Measurements from ENCODE around the gene ASB13. TPM values are rescaled to one million over a fixed set of nuclear protein-coding genes. Genes with fewer than 3 reads are reported as not detected.

Gene ASB13
- total and polyA plus RNA-seq, 5 experiments from 2014 or later: 11.5 to 23.9 (median 18.5) TPM

GRCh38 chr10:5617521-5617920 is 48.9 kb downstream of the ASB13 start:
- Mint-ChIP-seq H3K9me3 (no peaks in the 10 kb centered on the region), H3K27me3 (peaks cover 0 to 1% (median 0%) of the 10 kb centered on the region in 5 donors), H3K36me3 (no peaks in the 10 kb centered on the region), H3K4me1 (peaks cover 0 to 5% (median 2%) of the 10 kb centered on the region in 4 donors), H3K27ac (peak overlapping the region in 2 of 10 donors; percentile 53 to 57), H3K4me3 (no peak overlapping the region)
- ATAC-seq (no peak), DNase-seq (no peak)
- POLR2A ChIA-PET: no interaction called here

- DNase-seq (no peak), ATAC-seq (no peak)
- Mint-ChIP-seq H3K27ac (no peak overlapping the region), H3K9me3 (no peaks in the 10 kb centered on the region), H3K27me3 (peaks cover 0 to 1% (median 0%) of the 10 kb centered on the region in 5 donors), H3K36me3 (no peaks in the 10 kb centered on the region), H3K4me3 (no peak overlapping the region), H3K4me1 (peaks cover 0 to 3% (median 1%) of the 10 kb centered on the region in 4 donors)
- POLR2A ChIA-PET: no interaction called here
Observed at GRCh38 chr10:5616836-5617235, 49.6 kb downstream of the ASB13 start.

GRCh38 chr10:5616046-5616445 is 50.3 kb downstream of the ASB13 start:
- POLR2A ChIA-PET: interaction anchor here (0.6 kb wide), 1 partner anchor 326 kb away, joined by 3 read pairs; no protein-coding TSS in a partner anchor
- H3K27me3 Mint-ChIP-seq: peaks cover 0 to 1% (median 0%) of the 10 kb centered on the region in 5 donors
- H3K36me3 Mint-ChIP-seq: no peaks in the 10 kb centered on the region
- no peaks in the 10 kb centered on the region for H3K9me3 Mint-ChIP-seq
- DNase-seq: no peak
- no peak overlapping the region for H3K4me3 Mint-ChIP-seq
- ATAC-seq: no peak
- peaks cover 0 to 3% (median 0%) of the 10 kb centered on the region in 4 donors for H3K4me1 Mint-ChIP-seq
- H3K27ac Mint-ChIP-seq: no peak overlapping the region

- H3K27me3 Mint-ChIP-seq: peaks cover 0 to 1% (median 0%) of the 10 kb centered on the region in 5 donors
- ATAC-seq: no peak
- no peaks in the 10 kb centered on the region for H3K36me3 Mint-ChIP-seq
- POLR2A ChIA-PET: interaction anchor here (0.6 kb wide), 1 partner anchor 325 kb away, joined by 3 read pairs; no protein-coding TSS in a partner anchor
- DNase-seq: no peak
- H3K4me1 Mint-ChIP-seq: peaks cover 0 to 3% (median 0%) of the 10 kb centered on the region in 4 donors
- H3K27ac Mint-ChIP-seq: no peak overlapping the region
- no peak overlapping the region for H3K4me3 Mint-ChIP-seq
- no peaks in the 10 kb centered on the region for H3K9me3 Mint-ChIP-seq
Observed at GRCh38 chr10:5615316-5615715, 51.1 kb downstream of the ASB13 start.

- POLR2A ChIA-PET: no interaction called here
- H3K4me3 Mint-ChIP-seq: no peak overlapping the region
- DNase-seq: no peak
- H3K27me3 Mint-ChIP-seq: peaks cover 0 to 1% (median 0%) of the 10 kb centered on the region in 5 donors
- no peak for ATAC-seq
- peaks cover 0 to 3% (median 0%) of the 10 kb centered on the region in 4 donors for H3K4me1 Mint-ChIP-seq
- H3K9me3 Mint-ChIP-seq: no peaks in the 10 kb centered on the region
- no peak overlapping the region for H3K27ac Mint-ChIP-seq
- no peaks in the 10 kb centered on the region for H3K36me3 Mint-ChIP-seq
Observed at GRCh38 chr10:5614155-5614721, 52.2 kb downstream of the ASB13 start.

- no peak for ATAC-seq
- Mint-ChIP-seq H3K9me3 (no peaks in the 10 kb centered on the region), H3K36me3 (no peaks in the 10 kb centered on the region), H3K27me3 (peaks cover 0 to 1% (median 0%) of the 10 kb centered on the region in 5 donors), H3K4me3 (no peak overlapping the region), H3K27ac (no peak overlapping the region), H3K4me1 (peaks cover 0 to 3% (median 0%) of the 10 kb centered on the region in 4 donors)
- DNase-seq: no peak
- POLR2A ChIA-PET: no interaction called here
Observed at GRCh38 chr10:5613481-5614154, 52.8 kb downstream of the ASB13 start.

- Mint-ChIP-seq H3K4me3 (no peak overlapping the region), H3K27me3 (peaks cover 0 to 5% (median 4%) of the 10 kb centered on the region in 5 donors), H3K9me3 (no peaks in the 10 kb centered on the region), H3K4me1 (no peaks in the 10 kb centered on the region), H3K27ac (no peak overlapping the region), H3K36me3 (no peaks in the 10 kb centered on the region)
- ATAC-seq (no peak), DNase-seq (no peak)
- POLR2A ChIA-PET: no interaction called here
Observed at GRCh38 chr10:5611899-5612680, 54.3 kb downstream of the ASB13 start.

- Mint-ChIP-seq H3K27me3 (peaks cover 0 to 4% (median 4%) of the 10 kb centered on the region in 5 donors), H3K4me3 (no peak overlapping the region), H3K27ac (no peak overlapping the region), H3K36me3 (no peaks in the 10 kb centered on the region), H3K9me3 (no peaks in the 10 kb centered on the region), H3K4me1 (peaks cover 0 to 4% (median 0%) of the 10 kb centered on the region in 4 donors)
- POLR2A ChIA-PET: no interaction called here
- DNase-seq (no peak), ATAC-seq (no peak)
Observed at GRCh38 chr10:5609952-5610616, 56.3 kb downstream of the ASB13 start.

- ATAC-seq: no peak
- no peak overlapping the region for H3K4me3 Mint-ChIP-seq
- peaks cover 0 to 4% (median 0%) of the 10 kb centered on the region in 4 donors for H3K4me1 Mint-ChIP-seq
- POLR2A ChIA-PET: no interaction called here
- peak overlapping the region in 2 of 10 donors; percentile 49 to 83 for H3K27ac Mint-ChIP-seq
- H3K27me3 Mint-ChIP-seq: peaks cover 0 to 4% (median 4%) of the 10 kb centered on the region in 5 donors
- no peak for DNase-seq
- no peaks in the 10 kb centered on the region for H3K9me3 Mint-ChIP-seq
- H3K36me3 Mint-ChIP-seq: no peaks in the 10 kb centered on the region
Observed at GRCh38 chr10:5608608-5609220, 57.7 kb downstream of the ASB13 start.

- no peak for ATAC-seq
- Mint-ChIP-seq H3K36me3 (no peaks in the 10 kb centered on the region), H3K27ac (no peak overlapping the region), H3K4me1 (peaks cover 0 to 4% (median 0%) of the 10 kb centered on the region in 4 donors), H3K27me3 (peaks cover 0 to 4% (median 4%) of the 10 kb centered on the region in 5 donors), H3K4me3 (no peak overlapping the region), H3K9me3 (peaks cover 0 to 2% (median 0%) of the 10 kb centered on the region in 9 donors)
- DNase-seq: no peak
- POLR2A ChIA-PET: interaction anchor here (1.0 kb wide), 1 partner anchor 166 kb away, joined by 4 read pairs; no protein-coding TSS in a partner anchor
Observed at GRCh38 chr10:5607594-5607993, 58.8 kb downstream of the ASB13 start.

GRCh38 chr10:5606864-5607263 is 59.5 kb downstream of the ASB13 start:
- peak in 3 of 10 donors; percentile 9 to 21 (median 10) for DNase-seq
- H3K36me3 Mint-ChIP-seq: no peaks in the 10 kb centered on the region
- H3K4me3 Mint-ChIP-seq: no peak overlapping the region
- no peak overlapping the region for H3K27ac Mint-ChIP-seq
- peak in 1 of 2 donors; percentile 68 for ATAC-seq
- H3K9me3 Mint-ChIP-seq: peaks cover 0 to 2% (median 0%) of the 10 kb centered on the region in 9 donors
- peaks cover 0 to 4% (median 4%) of the 10 kb centered on the region in 5 donors for H3K27me3 Mint-ChIP-seq
- H3K4me1 Mint-ChIP-seq: peaks cover 0 to 4% (median 0%) of the 10 kb centered on the region in 4 donors
- POLR2A ChIA-PET: interaction anchor here (1.0 kb wide), 1 partner anchor 166 kb away, joined by 4 read pairs; no protein-coding TSS in a partner anchor

GRCh38 chr10:5606321-5606720 is 60.1 kb downstream of the ASB13 start:
- ATAC-seq: no peak
- POLR2A ChIA-PET: no interaction called here
- DNase-seq: no peak
- H3K27me3 Mint-ChIP-seq: peaks cover 0 to 4% (median 4%) of the 10 kb centered on the region in 5 donors
- H3K27ac Mint-ChIP-seq: peak overlapping the region in 1 of 10 donors; percentile 53
- peaks cover 0 to 2% (median 0%) of the 10 kb centered on the region in 9 donors for H3K9me3 Mint-ChIP-seq
- no peak overlapping the region for H3K4me3 Mint-ChIP-seq
- peaks cover 0 to 4% (median 0%) of the 10 kb centered on the region in 4 donors for H3K4me1 Mint-ChIP-seq
- no peaks in the 10 kb centered on the region for H3K36me3 Mint-ChIP-seq
